Cerebellar cortex (tissue), 1 donor: ENCODE measurements around the gene SLC25A13.

Experiments used
- DNase-seq: peaks from one replicate; pipeline ENCODE4 v3.0.0-alpha.2; 2015; ENCODE audit warnings: low spot score

The SLC25A13 gene

DNA sequence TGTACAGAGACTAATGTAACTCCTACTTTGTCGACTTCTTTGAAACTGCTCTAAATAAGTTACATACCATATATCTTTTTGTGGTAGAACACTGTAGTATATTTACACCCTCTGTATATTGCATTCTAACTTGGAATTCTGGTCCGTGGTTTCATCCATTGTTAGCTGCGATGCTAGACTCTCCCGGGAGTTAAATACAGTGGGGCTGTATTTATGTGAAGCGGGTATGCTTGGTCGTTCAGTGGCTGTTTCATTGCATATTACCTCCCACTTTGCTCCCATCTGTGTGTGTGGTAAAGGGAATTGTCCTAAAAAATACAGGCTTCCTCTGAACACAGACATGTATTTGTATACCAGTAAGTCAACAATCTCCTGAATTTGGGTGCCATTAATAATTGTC is 231.1 kb downstream of the SLC25A13 start:
- DNase-seq, result no peak

DNA sequence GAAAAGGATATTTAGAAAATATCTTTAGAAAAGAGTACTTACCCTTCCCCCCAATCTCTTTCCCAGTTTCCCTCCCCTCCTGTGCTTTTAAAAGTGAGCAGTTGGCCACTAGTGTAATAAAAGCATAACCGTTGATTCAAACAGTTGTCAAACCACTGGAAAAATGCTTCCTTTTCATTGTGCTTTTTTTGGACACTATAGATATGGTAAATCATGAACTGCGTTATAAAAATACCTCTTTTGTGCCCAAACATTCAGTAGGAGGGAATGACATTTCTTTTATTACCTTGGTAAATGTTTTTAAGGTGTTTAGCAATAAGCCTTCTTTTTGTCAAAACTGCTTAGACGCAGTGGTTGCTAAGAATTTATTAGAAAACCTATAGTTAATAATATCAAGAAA is 232.4 kb downstream of the SLC25A13 start:
- DNase-seq, result no peak

GRCh38 chr7:96088579-96088978 is 233.3 kb downstream of the SLC25A13 start:
- DNase-seq, result no peak

- DNase-seq, result no peak
Measured at GRCh38 chr7:96085953-96086352, 235.9 kb downstream of the SLC25A13 start.

- DNase-seq, result no peak
Measured at GRCh38 chr7:96084881-96085553, 236.9 kb downstream of the SLC25A13 start.

DNA sequence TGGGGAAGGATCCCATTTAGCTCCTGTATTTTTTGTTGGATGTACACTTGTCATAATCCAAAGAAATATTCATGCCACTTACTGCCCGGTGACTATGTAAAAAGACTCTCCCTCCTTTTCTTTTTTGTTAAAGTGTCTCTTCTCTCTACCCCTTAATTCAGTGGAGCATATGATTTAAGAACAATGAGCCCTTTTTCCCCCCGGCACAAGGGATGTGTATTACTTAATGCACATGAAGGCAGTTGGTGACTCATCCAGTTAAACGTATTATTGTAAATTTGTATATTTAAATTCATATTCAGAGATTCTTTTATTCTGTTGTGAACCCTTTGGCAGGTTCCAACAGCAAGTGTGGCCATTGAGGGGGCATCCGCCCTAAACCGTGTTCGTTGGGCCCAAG is 241.9 kb downstream of the SLC25A13 start:
- no peak for DNase-seq

- peak; percentile 15 for DNase-seq
Measured at GRCh38 chr7:96076350-96076707, 245.6 kb downstream of the SLC25A13 start.

- peak; percentile 58 for DNase-seq
Measured at GRCh38 chr7:96075510-96076349, 246.2 kb downstream of the SLC25A13 start.

DNA sequence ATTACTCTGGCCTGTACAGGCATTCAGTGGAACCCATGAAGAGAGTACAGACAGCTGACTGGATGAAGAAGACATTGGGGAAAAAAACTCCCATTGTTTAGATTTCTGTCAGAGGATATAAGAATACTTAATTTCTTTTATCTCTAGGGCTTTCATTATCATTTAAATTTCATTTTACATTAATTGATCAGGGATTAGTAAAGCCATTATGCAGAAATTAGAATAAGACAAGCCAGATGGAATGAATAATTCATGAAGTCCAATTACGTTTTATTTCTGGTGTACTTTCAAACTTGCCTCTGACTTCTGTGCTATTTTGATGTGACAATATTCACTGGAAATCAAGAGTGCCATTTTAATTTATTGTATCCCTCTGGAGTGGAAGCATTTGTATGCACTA is 247.0 kb downstream of the SLC25A13 start:
- DNase-seq, result no peak
